GM21717 (cell line): Measurements from ENCODE around the gene ADPRM.
"Not testable (repeated sequence)": the region's sequence is repeated elsewhere in the genome, so short reads cannot be mapped to it uniquely, and the experiment has no call there.

Source experiments
- ATAC-seq: cut with Tn5 transposase; IDR thresholded peaks from one replicate; pipeline ENCODE4 v1.9.1; 2021; ENCODE audit warnings: mild to moderate bottlenecking, moderate library complexity; ENCODE audit not compliant: unreplicated experiment

ADPRM gene, protein sequence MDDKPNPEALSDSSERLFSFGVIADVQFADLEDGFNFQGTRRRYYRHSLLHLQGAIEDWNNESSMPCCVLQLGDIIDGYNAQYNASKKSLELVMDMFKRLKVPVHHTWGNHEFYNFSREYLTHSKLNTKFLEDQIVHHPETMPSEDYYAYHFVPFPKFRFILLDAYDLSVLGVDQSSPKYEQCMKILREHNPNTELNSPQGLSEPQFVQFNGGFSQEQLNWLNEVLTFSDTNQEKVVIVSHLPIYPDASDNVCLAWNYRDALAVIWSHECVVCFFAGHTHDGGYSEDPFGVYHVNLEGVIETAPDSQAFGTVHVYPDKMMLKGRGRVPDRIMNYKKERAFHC

DNA sequence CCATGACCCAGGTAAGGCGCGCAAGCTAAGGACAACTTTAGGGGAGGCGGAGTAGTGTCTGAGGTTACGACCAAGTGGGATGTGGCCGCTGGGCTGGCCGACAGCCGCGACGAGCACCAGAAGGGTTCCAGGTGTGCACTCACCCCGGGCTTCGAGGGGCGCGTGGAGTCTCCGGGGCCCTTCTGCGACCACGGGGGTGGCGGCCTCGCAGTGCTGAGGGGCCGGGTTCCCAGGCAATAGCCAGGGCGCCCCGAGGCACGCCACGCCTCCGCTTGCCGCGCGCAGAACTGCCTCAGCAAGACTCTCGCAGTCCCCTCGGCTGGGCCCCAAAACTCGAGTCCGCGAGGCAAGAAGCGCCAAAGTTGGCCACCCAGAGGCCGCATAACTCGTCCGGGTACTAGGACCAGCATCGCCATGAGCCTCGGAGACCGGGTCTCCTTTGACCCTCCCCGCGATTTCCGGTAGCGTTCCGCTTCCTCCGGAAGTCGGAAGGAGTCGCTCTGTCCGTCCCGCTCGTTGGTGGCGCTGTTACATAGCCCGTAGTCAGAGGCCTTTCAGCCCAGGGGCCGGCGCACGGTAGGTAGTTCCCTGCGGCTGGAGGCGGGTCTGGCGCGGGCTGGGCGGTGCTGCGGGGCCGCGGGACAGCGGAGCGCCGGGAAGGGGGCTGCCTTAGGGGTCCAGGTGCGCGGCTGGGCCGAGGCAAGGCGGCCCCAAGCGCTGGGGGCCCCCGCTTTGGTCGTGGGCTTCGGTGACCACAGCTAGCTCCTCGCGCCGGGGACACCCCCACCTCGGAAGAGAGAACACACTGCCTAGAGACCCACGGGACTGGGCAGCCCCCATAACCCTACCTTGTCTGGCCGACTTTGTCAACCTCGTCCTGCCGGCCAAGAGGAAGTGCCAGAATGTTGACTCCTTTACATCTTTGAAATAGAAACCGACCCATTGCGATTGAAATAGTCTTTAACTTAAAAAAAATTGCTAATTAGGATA is at the start of gene ADPRM, which contains the start of gene SCO1:
Gene ADPRM, plus strand, starts transcription at position 503 of the 990 bp plus-strand sequence. CDS start 7,333 bp downstream, outside the sequence.
Gene SCO1, minus strand, starts transcription at position 442 of the 990 bp plus-strand sequence. Its CDS starts 26 bp downstream, at position 416.
- ATAC-seq: peak; percentile 97

DNA sequence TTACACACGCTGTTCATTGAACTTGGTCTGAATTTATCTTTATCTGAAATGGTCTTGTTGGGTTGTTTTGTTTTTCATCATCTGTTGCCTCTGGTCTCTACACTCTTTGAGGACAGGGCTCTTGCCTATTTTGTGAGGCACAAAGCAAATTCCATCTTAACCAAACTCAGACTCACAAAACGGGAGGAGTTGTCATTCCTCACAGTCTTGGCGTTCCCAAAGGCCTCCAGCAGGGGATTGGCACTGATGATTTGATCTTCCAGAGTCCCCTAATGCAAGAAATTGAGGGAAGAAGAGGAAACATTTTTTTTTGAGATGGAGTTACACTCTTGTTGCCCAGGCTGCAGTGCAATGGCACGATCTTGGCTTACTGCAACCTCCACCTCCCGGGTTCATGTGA is 49.0 kb upstream of the ADPRM start:
- no peak for ATAC-seq

DNA sequence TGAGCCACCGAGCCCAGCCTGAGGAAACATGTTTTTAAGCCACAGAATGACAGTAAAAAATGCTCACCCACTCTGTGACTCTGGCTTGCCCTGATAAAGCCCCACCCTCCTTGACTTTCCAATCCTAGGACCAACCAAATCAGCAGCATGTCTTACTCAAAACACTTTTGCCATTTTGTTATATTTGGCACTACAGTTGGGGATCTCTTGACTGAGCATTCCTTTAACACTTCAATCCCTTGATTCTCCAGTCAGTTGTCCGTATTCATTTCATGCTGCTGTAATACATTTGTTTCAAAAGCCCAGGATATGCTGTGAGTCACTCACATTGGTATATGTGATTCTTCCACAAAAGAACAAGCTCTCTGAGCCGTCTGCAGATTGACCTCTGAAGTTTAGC is 48.4 kb upstream of the ADPRM start:
- ATAC-seq: no peak

DNA sequence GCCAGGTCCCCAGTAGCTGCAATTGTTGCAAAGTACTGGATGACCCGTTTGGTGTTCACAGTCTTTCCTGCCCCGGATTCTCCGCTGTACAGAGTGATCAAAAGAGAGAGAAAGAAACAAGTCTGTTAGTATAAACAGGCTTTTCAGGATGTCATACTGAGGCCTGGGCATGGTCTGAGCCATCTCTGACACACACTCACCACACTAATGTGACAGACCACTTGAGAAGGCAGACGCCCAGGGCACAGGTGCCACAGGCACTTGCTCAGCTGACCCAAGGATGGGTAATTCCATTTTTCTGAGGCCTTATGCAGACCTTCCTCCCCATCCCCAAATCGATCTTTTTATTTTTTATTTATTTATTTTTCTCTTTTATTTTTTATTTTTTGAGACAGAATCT is 47.8 kb upstream of the ADPRM start:
- no peak for ATAC-seq

DNA sequence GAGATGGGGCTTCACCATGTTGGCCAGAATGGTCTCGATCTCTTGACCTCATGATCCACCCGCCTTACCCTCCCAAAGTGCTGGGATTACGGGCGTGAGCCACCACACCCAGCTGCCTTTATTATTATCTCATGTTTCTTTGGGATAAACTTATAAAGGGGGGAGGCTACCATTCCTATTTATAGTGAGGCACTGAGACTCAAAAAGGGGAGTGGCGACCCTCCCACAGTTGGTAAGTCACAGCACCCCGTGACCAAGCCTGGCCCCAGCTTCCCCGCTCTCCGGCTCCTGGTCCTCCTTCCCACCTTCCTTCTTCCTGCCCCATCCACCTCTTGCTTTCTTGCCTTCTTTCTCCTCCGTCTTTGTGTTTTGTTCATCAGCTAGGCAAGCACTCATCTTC is 45.5 kb upstream of the ADPRM start:
- no peak for ATAC-seq

DNA sequence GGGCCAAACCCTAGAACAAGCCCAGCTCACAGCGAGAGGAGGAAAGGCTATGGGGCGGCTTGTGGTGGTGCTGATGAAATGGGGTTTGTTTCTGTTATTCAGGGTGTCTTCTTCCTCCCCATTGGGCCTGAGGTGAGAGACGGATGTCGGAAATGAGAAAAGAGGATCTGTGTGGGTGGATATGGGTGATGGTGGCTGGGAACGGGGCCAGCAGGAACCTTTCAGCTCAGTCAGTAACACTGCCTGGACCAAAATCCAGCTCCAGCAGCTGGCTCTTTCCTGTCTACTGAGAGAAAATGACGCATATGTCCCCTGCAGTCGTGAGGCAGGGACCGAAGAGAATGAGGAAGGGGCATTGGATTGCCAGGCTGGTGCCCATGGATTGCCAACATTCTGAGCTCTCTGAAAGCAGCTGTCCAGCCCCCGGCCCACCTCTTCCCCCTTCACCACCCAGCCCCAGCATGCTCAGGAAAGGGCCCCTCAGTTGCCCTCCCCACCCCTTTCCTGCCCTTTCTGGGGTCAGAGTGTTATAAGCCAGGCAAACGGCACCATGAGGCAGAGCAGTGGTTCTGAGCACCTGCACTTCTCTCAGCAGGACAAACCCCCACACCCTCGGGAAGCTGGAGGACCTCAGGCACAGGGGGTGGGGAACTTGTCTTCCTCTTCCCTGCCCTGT is 44.3 kb upstream of the ADPRM start:
- no peak for ATAC-seq

DNA sequence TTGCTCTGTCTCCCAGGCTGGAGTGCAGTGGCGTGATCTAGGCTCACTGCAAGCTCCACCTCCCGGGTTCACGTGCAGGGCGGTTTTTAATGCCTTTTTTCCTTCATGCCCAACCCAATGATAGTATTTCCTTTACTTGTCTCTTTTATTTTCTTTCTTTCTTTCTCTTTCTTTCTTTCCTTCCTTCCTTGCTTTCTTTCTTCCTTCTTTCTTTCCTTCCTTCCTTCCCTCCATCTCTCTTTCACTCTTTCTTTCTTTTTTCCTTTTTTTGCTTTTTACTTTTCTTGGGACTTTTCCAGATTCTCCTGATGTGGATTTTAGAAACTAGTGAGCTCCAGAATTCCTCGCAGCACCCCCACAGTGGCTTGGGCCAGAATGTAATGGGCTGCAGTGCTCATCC is 43.4 kb upstream of the ADPRM start:
- ATAC-seq: no peak

DNA sequence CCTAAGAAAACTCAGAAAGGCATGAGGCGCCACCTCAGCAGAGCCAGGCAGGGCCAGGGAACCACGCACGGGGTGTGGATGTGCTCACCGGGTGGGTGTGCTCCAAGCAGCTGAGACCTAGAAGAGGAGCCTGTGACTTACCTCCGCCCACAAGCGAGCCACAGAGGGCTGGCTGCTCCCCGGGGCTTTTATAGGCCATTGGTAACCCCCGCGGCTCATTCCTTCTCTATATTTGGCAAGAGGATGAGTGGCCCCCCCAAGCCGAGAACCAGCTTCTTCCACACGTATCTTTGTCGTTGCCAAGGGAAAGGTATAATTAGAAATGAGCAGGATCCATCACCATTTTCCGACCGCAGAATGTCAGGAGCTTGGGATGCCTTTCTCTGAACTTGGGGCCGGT is 40.2 kb upstream of the ADPRM start, which contains the start of gene MYH3:
Gene MYH3, minus strand, starts transcription at position 162 of the 400 bp plus-strand sequence. CDS start 2,245 bp downstream, outside the sequence.
- ATAC-seq: no peak

DNA sequence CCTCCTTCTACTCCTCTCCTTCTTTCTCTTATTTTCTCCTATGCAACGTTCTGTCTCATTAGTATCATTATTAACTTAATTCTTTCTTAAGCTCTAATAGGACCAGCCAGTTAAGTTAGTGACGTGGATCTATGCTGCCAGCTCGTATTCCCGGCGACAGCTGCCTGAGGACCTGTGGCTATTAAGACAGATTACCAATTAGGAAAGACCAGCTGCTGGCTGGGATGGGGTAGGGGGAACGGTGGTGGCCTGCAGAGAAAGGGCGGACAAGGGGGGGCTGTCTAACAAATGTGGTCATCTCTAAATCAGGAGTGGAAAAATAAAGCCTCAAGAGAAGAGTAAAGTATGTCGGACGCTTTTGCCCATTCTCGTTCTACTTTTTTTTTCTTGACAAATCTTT is 39.5 kb upstream of the ADPRM start:
- ATAC-seq: no peak

DNA sequence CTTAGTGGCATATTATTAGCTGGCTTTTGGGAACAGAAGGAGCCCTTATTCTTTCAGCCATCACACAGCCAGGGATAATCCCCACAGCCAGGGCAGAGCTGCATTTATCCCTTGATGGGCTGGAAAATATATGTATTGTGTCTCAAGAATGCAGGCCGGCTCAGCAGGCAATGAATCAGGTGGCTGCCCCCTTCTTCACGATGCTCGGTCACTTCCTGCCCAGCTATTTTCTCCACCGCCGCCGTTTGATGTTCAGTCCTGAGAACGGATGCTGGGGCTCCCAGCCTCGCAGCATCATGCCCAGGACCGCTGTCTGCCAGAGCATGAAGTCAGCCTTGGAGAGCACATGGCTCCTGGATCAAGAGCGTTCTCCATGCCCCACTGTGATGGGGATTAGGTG is 36.0 kb upstream of the ADPRM start:
- no peak for ATAC-seq

DNA sequence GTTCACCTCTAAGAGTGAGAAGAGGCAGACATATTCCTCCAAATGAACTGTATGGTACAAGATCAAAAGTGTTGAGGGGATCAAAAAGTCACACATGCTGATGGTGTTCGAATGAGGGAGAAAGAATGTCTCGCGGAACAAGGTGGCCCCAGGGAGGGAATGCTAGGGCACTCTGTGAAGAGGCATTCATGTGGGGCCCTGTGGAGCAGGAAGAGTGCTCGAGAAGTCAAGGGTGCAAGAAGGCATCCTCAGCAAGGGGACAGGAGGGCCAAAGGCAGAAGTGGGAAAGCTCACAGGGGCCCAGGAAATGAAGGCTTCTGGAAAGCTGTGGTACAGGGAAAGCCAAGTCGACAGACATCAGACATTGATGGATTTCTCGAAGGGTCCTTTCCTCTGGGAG is 34.2 kb upstream of the ADPRM start:
- ATAC-seq: no peak

DNA sequence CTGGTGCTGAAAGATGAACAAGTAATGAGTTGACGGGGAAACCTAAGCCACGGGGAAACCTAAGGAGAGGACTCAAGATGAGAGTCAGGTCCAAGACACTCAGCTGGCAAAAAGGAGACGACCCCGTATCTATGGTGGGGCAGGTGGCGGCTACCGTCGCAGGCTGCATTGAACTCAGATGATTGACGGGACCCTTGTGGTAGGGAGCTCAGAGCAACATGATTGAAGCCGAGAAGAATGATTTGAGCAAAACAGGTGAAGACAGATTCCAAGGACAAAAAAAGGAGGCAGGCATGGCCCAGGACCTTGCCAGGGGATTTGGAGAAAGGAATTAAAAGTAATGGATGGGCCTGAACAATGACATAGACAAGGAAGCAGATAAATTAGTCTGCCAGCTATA is 32.8 kb upstream of the ADPRM start:
- no peak for ATAC-seq

DNA sequence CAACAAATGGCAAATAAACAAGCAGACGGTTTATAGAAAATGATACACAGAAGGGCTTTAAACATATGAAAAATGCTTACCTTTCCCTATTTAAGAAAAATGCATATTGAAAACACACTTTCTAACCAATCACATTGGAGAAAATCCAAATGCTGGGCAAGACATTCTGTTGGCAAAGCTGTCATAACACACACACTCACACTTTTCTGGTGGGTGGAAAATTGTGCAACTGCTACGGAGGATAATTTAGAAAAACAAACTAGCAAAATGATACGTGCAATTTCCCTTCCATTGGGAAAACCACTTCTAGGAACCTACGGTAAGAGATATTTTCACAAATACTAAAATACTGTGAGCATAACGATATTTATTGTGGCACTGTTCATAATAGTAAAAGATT is 30.5 kb upstream of the ADPRM start:
- no peak for ATAC-seq

DNA sequence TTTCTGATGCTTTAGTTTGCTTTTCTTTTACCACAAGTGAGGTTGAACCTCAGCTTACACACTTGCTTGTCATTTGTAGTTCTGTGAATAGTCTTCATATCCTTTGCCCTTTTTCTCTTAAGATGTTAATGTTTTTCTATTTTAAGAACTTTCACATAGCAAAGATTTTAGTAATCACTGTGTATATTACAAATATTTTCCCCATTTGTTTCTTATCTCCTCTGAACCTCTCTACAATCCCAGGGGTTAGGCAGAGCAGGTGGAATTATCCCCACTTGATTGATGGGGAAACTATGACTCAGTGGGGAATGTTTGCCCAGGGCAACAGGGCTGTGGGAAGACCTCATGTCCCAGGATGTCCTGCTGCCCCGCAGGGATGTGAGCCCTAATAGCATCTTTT is 28.6 kb upstream of the ADPRM start:
- no peak for ATAC-seq

DNA sequence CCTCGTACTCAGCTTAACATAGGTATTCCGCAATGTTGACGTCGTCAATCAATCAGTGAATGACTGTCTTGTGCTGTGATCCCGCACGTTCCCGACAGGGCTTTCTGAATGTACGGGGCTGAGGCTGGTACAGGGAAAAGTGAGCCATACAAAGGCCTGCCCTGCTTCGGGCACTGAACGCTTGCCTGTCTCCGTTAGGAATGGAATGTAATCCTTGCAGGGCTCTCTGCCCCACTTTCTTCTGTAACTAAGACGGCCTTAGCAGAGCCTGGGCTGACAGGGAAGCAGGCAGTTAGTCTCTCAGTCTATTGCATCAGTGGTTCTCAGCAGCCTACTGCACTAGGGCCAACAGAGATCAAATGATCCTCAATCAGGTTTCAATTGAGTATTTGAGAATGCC is 24.1 kb upstream of the ADPRM start:
- ATAC-seq: no peak

DNA sequence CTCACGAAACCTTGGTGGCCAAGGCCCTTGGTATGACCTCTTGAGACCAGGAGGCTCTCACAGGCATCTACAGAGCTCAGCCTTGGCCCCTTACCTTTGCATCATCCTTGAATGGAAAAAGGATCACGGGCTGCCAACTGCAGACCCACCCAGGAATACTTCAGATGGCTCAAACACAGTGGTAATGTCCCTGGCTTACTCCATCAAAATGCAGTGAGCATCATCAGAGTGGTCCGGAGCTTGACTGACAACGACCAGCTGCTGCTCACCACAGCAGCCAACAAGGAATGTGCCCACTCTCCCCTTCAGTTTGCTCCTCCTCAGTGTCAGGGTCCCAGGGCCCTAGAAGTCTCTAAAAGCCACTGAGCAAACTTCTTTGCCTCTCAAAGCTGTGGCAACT is 22.7 kb upstream of the ADPRM start:
- ATAC-seq: no peak

DNA sequence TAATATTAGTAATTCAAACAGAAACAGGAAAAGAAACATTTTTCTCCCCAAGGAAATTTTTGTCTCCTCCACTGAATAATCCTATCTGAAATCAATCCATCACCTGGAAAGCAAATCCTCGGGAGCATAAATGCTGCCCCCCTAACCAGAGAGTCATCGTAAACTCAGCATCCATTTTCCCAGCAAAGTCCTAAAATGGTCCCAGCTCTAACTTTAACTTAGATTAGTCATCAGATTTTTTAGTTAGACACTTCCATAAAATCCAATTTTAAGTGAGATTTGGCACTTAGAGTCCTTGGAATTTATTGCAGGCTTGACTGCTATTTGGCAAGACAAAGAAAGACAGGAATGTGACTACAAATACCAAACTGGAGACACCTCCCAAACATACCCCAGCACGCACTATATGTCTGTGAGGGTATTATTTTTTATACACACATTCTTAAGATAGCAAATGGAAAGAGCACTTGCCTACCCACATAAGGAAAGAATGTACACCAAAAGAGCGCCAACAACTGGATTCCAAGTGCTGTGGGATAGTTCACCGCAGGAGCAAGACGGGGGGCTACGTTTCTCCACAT is 15.4 kb upstream of the ADPRM start:
- ATAC-seq: no peak

DNA sequence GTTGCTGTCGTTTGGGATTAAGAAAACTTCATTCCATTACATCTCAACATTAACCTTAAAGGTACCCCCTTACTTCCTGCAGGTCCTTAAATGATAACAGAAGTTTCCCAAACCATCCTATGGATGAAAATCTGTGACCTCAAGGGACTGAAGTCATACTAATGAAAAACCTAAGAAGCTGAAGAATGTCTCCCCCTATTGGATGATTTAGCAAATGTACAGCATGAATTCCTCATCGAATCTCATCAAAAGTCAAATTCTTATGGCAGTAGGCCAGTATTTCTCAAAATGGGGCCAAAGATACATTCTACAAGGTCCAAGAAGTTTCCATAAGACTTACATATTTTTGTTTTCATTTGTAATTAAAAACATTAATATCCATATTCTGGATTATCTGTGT is 13.5 kb upstream of the ADPRM start:
- no peak for ATAC-seq

DNA sequence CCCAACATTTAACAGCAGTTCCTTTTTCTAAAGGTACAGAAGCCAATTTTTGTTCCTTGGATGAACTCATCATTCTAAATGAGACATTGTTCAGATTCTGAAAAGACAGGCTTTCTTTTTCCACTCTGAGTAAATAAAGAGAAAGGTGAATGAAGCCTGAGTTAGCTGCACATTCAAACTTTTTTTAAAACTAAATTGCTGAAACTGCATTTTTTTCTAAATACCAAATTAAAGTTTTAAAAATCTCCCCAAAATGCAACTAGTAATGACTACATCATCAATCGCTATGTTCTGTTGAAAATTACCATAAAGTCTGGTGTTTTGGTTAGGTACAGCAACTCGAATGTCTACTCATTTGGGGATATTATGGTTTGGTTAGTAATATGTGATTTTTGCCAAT is 9.9 kb upstream of the ADPRM start:
- no peak for ATAC-seq

DNA sequence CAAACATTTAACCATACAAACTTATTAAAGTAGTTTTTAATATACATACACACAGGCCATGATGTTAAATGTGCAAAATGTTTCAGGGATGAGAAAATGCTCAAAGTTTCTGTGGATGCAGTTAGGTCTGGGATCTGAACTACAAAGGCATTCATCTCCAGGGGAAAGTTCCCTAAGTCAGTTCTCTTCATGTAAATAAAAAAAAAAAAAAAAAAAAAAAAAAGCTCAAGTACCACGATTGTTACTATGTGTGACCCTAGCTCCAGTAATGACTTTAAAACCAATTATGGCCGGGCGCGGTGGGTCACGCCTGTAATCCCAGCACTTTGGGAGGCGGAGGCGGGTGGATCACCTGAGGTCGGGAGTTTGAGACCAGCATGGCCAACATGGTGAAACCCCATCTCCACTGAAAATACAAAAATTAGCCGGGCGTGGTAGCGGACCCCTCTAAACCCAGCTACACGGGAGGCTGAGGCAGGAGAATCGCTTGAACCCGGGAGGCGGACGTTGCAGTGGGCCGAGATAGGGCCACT is 1.5 kb upstream of the ADPRM start:
- not testable (repeated sequence) for ATAC-seq
